PC-9 (cell line): Measurements from ENCODE around the gene UBA6. TPM values are rescaled to one million over a fixed set of nuclear protein-coding genes. Genes with fewer than 3 reads are reported as not detected.

Experiments
- BruUV-seq: library from RNA; stranded (reverse); fragments of 400-500 nt; replicated peaks from 2 replicates; lab custom pipeline; 2021; lab: Mats Ljungman, UMichigan
- CTCF ChIA-PET: fragments of 300-600 bp; sonication (Branson Sonifier 250); formaldehyde crosslinking; loops from one replicate; lab custom pipeline; 2022; ENCODE audit warnings: antibody characterized with exemption; lab: Charles Lee
- POLR2A ChIA-PET: fragments of 300-600 bp; sonication (Branson Sonifier 250); formaldehyde crosslinking; loops from one replicate; lab custom pipeline; 2022; ENCODE audit warnings: antibody characterized with exemption; ENCODE audit not compliant: unreplicated experiment; lab: Charles Lee
- DNase-seq, 2 experiments: peaks; one replicate each; pipeline versions ENCODE4 v3.0.0 to v3.0.0-alpha.2; 2015 to 2022; ENCODE audit warnings: mixed read lengths in 1 of 2
- H2AFZ ChIP-seq: fragments of 200-600 bp; sonication (generic); 2 replicates; pipeline ENCODE4 v1.8.1; 2017; ENCODE audit warnings: antibody characterized with exemption
- H3F3A ChIP-seq: fragments of 200-600 bp; sonication (generic); 2 replicates; pipeline ENCODE4 v1.8.1; 2017; ENCODE audit warnings: antibody characterized with exemption, mild to moderate bottlenecking, low read depth; ENCODE audit not compliant: insufficient read depth
- H3K27ac ChIP-seq: fragments of 200-600 bp; sonication (generic); 2 replicates; pipeline ENCODE4 v1.6.1; 2016; ENCODE audit warnings: mixed run types
- H3K27me3 ChIP-seq: fragments of 200-600 bp; sonication (generic); 2 replicates; pipeline ENCODE4 v1.6.1; 2016; ENCODE audit warnings: low read depth, mixed run types; ENCODE audit not compliant: insufficient read depth
- H3K36me3 ChIP-seq: fragments of 200-600 bp; sonication (generic); 2 replicates; pipeline ENCODE4 v1.6.1; 2016; ENCODE audit warnings: low read depth, mixed run types
- H3K4me1 ChIP-seq: fragments of 200-600 bp; sonication (generic); replicated peaks from 2 replicates; pipeline ENCODE4 v1.6.1; 2016; ENCODE audit warnings: mixed run types; ENCODE audit not compliant: insufficient read depth
- H3K4me2 ChIP-seq: fragments of 200-600 bp; sonication (generic); 2 replicates; pipeline ENCODE4 v1.6.1; 2017; ENCODE audit warnings: mixed run types
- H3K4me3 ChIP-seq: fragments of 200-600 bp; sonication (generic); 2 replicates; pipeline ENCODE4 v1.6.1; 2016; ENCODE audit warnings: mixed run types
- H3K79me2 ChIP-seq: fragments of 200-600 bp; sonication (generic); 2 replicates; pipeline ENCODE4 v1.6.1; 2017; ENCODE audit warnings: low read depth, mixed run types
- H3K9me2 ChIP-seq: fragments of 200-600 bp; sonication (generic); 2 replicates; pipeline ENCODE4 v1.8.1; 2017; ENCODE audit warnings: mild to moderate bottlenecking; ENCODE audit not compliant: insufficient read depth
- H3K9me3 ChIP-seq: fragments of 200-600 bp; sonication (generic); 2 replicates; pipeline ENCODE4 v1.8.1; 2016; ENCODE audit warnings: low read depth; ENCODE audit not compliant: insufficient read depth
- H4K20me1 ChIP-seq: fragments of 200-600 bp; sonication (generic); 2 replicates; pipeline ENCODE4 v1.8.1; 2017; ENCODE audit not compliant: insufficient read depth
- EZH2 ChIP-seq: fragments of 200-600 bp; sonication (generic); IDR thresholded peaks from 2 replicates; pipeline ENCODE4 v1.8.0; 2017; ENCODE audit warnings: antibody characterized with exemption, low read depth
- intact Hi-C: fragments of 100-400 bp; cut with micrococcal nuclease; formaldehyde crosslinking; loops from one replicate; pipeline ENCODE4 v1.10.0; 2022; ENCODE audit not compliant: unreplicated experiment
- total RNA-seq: library from RNA; stranded (reverse); gene quantifications from 2 replicates; pipeline ENCODE4 v1.2.3, GENCODE V29; 2021
- TF ChIP-seq, protein P1 (sequence below): fragments of 200-600 bp; sonication (generic); conservative IDR thresholded peaks from 2 replicates; pipeline ENCODE4 v1.6.1; 2017; ENCODE audit warnings: mixed run types, antibody characterized with exemption, mild to moderate bottlenecking, moderate library complexity

The UBA6 gene
- total RNA-seq, 1 experiment from 2014 or later = 64.2 TPM

DNA sequence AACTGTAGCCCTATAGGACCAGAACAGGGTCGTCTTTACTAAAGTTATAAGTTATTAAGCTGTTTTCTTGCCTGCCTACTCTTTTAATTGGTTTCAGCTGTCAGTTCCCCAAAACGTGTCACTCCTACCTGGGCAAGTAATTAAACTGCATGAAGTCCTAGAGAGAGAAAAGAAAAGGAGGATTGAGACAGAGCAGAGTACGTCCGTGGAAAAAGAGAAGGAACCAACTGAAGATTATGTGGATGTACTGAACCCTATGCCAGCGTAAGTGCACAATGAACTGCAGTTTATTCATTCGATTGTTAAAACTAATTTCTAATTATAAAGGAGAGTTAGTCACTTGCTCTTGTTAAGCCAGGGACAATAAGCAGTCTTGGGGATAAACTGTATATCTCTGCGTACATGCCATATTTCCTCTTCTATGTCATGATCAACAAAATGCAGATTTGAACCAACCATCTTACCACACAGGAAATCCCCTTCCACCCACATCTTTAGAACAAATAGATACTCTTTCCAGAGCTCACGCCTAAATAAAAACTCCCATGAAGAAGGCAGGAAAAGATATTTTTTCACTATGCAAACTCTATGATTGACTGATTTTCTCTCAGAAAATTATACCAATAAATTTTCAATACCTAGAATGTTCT lies 119.6 kb downstream of the UBA6 start:
- no peak overlapping the region for H3K27ac ChIP-seq
- H3K79me2 ChIP-seq = no peaks in the 10 kb centered on the region
- H3K9me2 ChIP-seq = no peaks in the 10 kb centered on the region
- CTCF ChIA-PET = no interaction called here
- H4K20me1 ChIP-seq = no peaks in the 10 kb centered on the region
- no peaks in the 10 kb centered on the region for H3K27me3 ChIP-seq
- no peaks in the 10 kb centered on the region for H3F3A ChIP-seq
- intact Hi-C loops = no loop called here
- H3K4me1 ChIP-seq = no peaks in the 10 kb centered on the region
- POLR2A ChIA-PET = no interaction called here
- no peak overlapping the region for H3K4me3 ChIP-seq
- H3K9me3 ChIP-seq = no peaks in the 10 kb centered on the region
- H2AFZ ChIP-seq = no peak overlapping the region
- BruUV-seq = no TSS peak
- no peak for TF ChIP-seq EZH2
- TF ChIP-seq, protein P1, sequence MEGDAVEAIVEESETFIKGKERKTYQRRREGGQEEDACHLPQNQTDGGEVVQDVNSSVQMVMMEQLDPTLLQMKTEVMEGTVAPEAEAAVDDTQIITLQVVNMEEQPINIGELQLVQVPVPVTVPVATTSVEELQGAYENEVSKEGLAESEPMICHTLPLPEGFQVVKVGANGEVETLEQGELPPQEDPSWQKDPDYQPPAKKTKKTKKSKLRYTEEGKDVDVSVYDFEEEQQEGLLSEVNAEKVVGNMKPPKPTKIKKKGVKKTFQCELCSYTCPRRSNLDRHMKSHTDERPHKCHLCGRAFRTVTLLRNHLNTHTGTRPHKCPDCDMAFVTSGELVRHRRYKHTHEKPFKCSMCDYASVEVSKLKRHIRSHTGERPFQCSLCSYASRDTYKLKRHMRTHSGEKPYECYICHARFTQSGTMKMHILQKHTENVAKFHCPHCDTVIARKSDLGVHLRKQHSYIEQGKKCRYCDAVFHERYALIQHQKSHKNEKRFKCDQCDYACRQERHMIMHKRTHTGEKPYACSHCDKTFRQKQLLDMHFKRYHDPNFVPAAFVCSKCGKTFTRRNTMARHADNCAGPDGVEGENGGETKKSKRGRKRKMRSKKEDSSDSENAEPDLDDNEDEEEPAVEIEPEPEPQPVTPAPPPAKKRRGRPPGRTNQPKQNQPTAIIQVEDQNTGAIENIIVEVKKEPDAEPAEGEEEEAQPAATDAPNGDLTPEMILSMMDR = no peak
- no peak for DNase-seq
- no peaks in the 10 kb centered on the region for H3K36me3 ChIP-seq
- H3K4me2 ChIP-seq = no peak overlapping the region

DNA sequence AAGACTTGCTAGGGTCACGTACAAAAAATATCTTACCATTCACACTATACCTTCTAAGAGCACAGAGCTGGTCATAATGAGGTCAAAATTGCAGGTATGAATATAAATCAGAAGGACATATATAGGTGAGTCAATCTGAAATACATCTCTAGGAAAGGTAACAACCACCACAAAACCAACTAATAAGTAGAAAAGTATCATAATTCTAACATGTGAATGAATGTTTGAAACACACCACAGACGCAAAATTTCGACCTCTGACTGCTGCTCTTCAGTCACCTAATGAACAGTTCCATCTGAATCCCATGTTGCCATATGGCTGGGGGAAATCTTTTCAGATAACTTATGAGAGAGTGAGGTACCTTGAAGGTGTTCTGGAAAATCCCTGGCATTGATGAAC lies 120.4 kb downstream of the UBA6 start:
- H4K20me1 ChIP-seq = no peaks in the 10 kb centered on the region
- no peaks in the 10 kb centered on the region for H3K36me3 ChIP-seq
- H3K9me2 ChIP-seq = no peaks in the 10 kb centered on the region
- no peaks in the 10 kb centered on the region for H3K79me2 ChIP-seq
- H3K4me2 ChIP-seq = no peak overlapping the region
- no TSS peak for BruUV-seq
- no peaks in the 10 kb centered on the region for H3K9me3 ChIP-seq
- no peak overlapping the region for H3K4me3 ChIP-seq
- intact Hi-C loops = no loop called here
- H3K27ac ChIP-seq = no peak overlapping the region
- no peaks in the 10 kb centered on the region for H3K27me3 ChIP-seq
- no peaks in the 10 kb centered on the region for H3F3A ChIP-seq
- H2AFZ ChIP-seq = no peak overlapping the region
- TF ChIP-seq EZH2 = no peak
- TF ChIP-seq, protein P1 = no peak
- POLR2A ChIA-PET = no interaction called here
- no peaks in the 10 kb centered on the region for H3K4me1 ChIP-seq
- DNase-seq = no peak
- CTCF ChIA-PET = no interaction called here

GRCh38 chr4:67576538-67576937 lies 124.4 kb downstream of the UBA6 start:
- no peak overlapping the region for H3K27ac ChIP-seq
- no peaks in the 10 kb centered on the region for H3K9me3 ChIP-seq
- no peaks in the 10 kb centered on the region for H3K9me2 ChIP-seq
- no peak overlapping the region for H3K4me3 ChIP-seq
- H3K79me2 ChIP-seq = no peaks in the 10 kb centered on the region
- intact Hi-C loops = no loop called here
- no peaks in the 10 kb centered on the region for H3K27me3 ChIP-seq
- no peak for DNase-seq
- no peak overlapping the region for H2AFZ ChIP-seq
- POLR2A ChIA-PET = no interaction called here
- no peaks in the 10 kb centered on the region for H3F3A ChIP-seq
- BruUV-seq = no TSS peak
- H3K36me3 ChIP-seq = no peaks in the 10 kb centered on the region
- H4K20me1 ChIP-seq = no peaks in the 10 kb centered on the region
- no peaks in the 10 kb centered on the region for H3K4me1 ChIP-seq
- TF ChIP-seq EZH2 = no peak
- TF ChIP-seq, protein P1 = no peak
- CTCF ChIA-PET = no interaction called here
- no peak overlapping the region for H3K4me2 ChIP-seq
